Raji (cell line): ENCODE data around the gene ARMH2.

Experiments
- POLR2A ChIP-seq: IDR thresholded peaks from 2 replicates; pipeline ENCODE4 v1.6.1; 2011; ENCODE audit warnings: low read depth, low read length, control low read depth; ENCODE audit not compliant: insufficient read depth

Gene ARMH2

DNA sequence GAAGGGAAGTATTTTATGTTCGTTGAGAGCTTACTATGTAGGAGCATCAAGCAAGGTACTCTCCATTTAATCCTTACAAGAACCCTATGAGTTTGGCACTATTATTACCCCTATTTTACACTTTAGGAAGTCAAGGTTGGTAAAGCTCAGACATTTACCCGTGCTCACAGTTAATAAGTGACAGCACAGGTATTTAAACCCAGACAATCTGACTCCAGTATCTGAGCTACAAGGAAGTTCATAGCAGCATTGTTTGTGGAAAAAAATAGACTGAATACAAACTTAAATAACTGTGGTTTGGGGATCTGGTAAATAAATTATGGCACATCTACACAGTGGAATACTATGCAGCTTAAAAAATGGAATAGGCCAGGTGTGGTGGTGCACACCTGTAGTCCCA, 45.2 kb downstream of the ARMH2 start:
- no peak for TF ChIP-seq POLR2A

DNA sequence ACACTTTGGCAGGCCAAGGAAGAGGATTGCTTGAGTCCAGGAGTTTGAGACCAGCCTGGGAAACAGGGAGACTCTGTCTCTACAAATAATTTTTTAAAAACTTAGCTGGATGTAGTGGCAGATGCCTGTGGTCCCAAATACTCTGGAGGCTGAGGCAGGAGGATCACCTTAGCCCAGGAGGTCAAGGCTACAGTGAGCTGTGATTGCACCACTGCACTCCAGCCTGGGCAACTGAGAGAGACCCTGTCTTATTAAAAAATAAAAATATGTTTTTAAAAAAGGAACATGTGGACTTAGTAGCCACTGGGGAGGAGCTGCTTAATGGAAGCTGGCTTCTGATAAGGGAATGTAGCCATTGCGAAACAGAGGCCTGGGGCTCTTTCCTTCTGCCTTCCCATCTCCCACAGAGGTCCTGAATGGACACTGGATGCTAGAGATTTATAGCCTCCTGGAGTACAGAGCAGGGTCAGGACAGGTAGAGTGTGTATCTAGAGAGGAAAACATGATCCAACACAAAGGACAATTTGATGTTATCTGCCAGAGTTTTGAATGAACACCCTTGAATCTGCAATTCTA, 45.7 kb downstream of the ARMH2 start:
- no peak for TF ChIP-seq POLR2A

DNA sequence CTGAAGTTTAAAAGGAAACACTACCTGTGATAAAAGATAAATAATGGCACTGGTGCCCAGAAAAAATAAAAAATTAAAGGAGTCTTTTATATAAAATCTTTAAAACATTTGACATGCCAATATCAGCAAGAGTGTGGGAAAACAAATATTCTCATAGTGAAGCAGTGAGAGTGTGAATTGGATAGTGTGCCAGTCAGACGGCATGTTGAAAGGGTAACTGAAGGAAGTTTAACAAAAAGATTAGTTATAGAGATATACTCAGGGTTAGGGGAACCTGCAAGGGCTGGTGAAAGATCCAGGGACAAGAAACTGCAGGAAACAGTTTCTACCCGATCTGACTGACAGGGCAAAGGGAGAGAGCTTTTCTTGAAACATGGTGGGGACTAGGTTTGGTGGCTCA, 46.2 kb downstream of the ARMH2 start:
- no peak for TF ChIP-seq POLR2A

DNA sequence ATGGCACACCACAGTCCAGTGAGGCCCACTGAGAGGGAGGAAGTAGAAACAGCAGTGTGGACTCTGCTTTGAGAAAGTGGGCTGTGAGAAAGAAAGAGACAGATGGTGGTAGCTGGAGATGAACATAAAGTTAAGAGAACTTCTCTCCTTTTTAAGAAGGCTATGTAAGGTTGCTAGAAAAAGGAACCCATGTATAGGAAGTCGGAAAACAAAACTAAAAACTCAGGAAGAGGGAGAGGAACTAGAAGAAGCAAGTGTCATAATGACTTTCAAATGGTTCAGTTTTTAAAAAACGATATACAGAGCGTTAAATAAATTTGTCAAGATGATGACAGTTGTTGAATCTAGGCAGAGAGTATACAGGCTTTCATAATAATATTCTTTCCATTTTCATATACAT, 49.4 kb downstream of the ARMH2 start:
- no peak for TF ChIP-seq POLR2A
